Mucosa of descending colon (tissue), 3 donors: ENCODE data around the gene ITGA1. TPM values are rescaled to one million over a fixed set of nuclear protein-coding genes. Genes with fewer than 3 reads are reported as not detected.
A peak's percentile ranks its signal among the peaks of the same experiment; 100 is the strongest.
"Not testable (repeated sequence)": the region's sequence is repeated elsewhere in the genome, so short reads cannot be mapped to it uniquely, and the experiment has no call there.

Experiments used
- ATAC-seq: fragments of 200-7000 bp; cut with Tn5 transposase; one replicate; pipeline ENCODE4 v1.9.1; 2020; ENCODE audit warnings: mild to moderate bottlenecking, moderate library complexity
- DNase-seq, 3 donors: peaks; one replicate each; pipeline ENCODE4 v3.0.0-alpha.2; 2020
- H3K36me3 ChIP-seq: fragments of 200-600 bp; one replicate; pipeline ENCODE4 v1.8.0; 2021; ENCODE audit warnings: low read depth, mild to moderate bottlenecking
- H3K4me1 ChIP-seq: fragments of 200-600 bp; one replicate; pipeline ENCODE4 v1.8.0; 2021; ENCODE audit warnings: low read depth, mild to moderate bottlenecking
- H3K4me3 ChIP-seq: fragments of 200-600 bp; one replicate; pipeline ENCODE4 v1.8.0; 2021; ENCODE audit warnings: mild to moderate bottlenecking
- H3K9me3 ChIP-seq: fragments of 200-600 bp; one replicate; pipeline ENCODE4 v1.8.0; 2021; ENCODE audit warnings: mild to moderate bottlenecking
- CTCF ChIP-seq: fragments of 200-600 bp; IDR thresholded peaks from one replicate; pipeline ENCODE4 v1.8.0; 2022; ENCODE audit warnings: antibody characterized with exemption, mild to moderate bottlenecking
- intact Hi-C, 2 donors: fragments of 100-400 bp; cut with DNase I in 1 of 2; cut with micrococcal nuclease in 1 of 2; formaldehyde crosslinking; loops; one replicate each; pipeline versions ENCODE4 v1.11.0 to v1.11.1; 2022; cut with DNase I, micrococcal nuclease
- total RNA-seq, 3 donors: library from RNA; stranded (reverse); fragmentation: NEBNext Ultra II Directional in 2 of 3; extraction: Animal tissue kit (Norgen Biotek cat#: 25700) in 2 of 3; gene quantifications; one replicate each; pipeline versions ENCODE4 v1.2.1 to v1.2.4, GENCODE V29; 2021 to 2023
- donor health status: DM: no; HTN: no; CAD: no; lungs with moderate emphysema.
- donor health status: DM: no; HTN: no; CAD: no.
- donor health status: DM: no; HTN: yes; CAD: no.

The ITGA1 gene
- total RNA-seq, 3 donors from 2014 or later: 18.7 to 207 (median 42.0) TPM

- no peaks in the 10 kb centered on the region for H3K4me1 ChIP-seq
- H3K4me3 ChIP-seq: no peak overlapping the region
- no peaks in the 10 kb centered on the region for H3K36me3 ChIP-seq
- ATAC-seq (peak; percentile 71), DNase-seq (peak in 1 of 3 donors; percentile 11)
- H3K9me3 ChIP-seq: no peaks in the 10 kb centered on the region
- no peak for TF ChIP-seq CTCF
- intact Hi-C loops: no loop called here
These were observed 43.7 kb upstream of the ITGA1 start for GRCh38 chr5:52743970-52744369.

- H3K9me3 ChIP-seq, H3K4me3 ChIP-seq, H3K4me1 ChIP-seq, H3K36me3 ChIP-seq, ATAC-seq, intact Hi-C loops, DNase-seq: not testable (repeated sequence)
These were observed 42.8 kb upstream of the ITGA1 start for GRCh38 chr5:52744867-52745458.

- TF ChIP-seq CTCF: no peak
- intact Hi-C loops: no loop called here
- H3K36me3 ChIP-seq: no peaks in the 10 kb centered on the region
- no peaks in the 10 kb centered on the region for H3K4me1 ChIP-seq
- no peak for ATAC-seq
- no peak for DNase-seq
- no peaks in the 10 kb centered on the region for H3K9me3 ChIP-seq
- H3K4me3 ChIP-seq: no peak overlapping the region
These were observed 41.2 kb upstream of the ITGA1 start for GRCh38 chr5:52746539-52746938.

- Histone ChIP-seq H3K4me3 (no peak overlapping the region), H3K36me3 (no peaks in the 10 kb centered on the region), H3K9me3 (no peaks in the 10 kb centered on the region), H3K4me1 (no peaks in the 10 kb centered on the region)
- DNase-seq: no peak
- no peak for ATAC-seq
- no peak for TF ChIP-seq CTCF
- intact Hi-C loops: no loop called here
These were observed 39.1 kb upstream of the ITGA1 start for GRCh38 chr5:52748590-52748989.

GRCh38 chr5:52749666-52750065 lies 38.0 kb upstream of the ITGA1 start:
- ATAC-seq: no peak
- Histone ChIP-seq H3K4me3 (no peak overlapping the region), H3K36me3 (no peaks in the 10 kb centered on the region), H3K4me1 (no peaks in the 10 kb centered on the region), H3K9me3 (no peaks in the 10 kb centered on the region)
- no peak for DNase-seq
- intact Hi-C loops: no loop called here
- TF ChIP-seq CTCF: no peak

GRCh38 chr5:52751137-52751536 lies 36.6 kb upstream of the ITGA1 start:
- no peak overlapping the region for H3K4me3 ChIP-seq
- no peak for TF ChIP-seq CTCF
- H3K4me1 ChIP-seq: no peaks in the 10 kb centered on the region
- no peak for ATAC-seq
- no peaks in the 10 kb centered on the region for H3K36me3 ChIP-seq
- intact Hi-C loops: no loop called here
- no peaks in the 10 kb centered on the region for H3K9me3 ChIP-seq
- no peak for DNase-seq
